Hepatocyte (in vitro differentiated cells): ENCODE measurements around the gene GID4.

ENCODE experiments used
- EZH2 ChIP-seq: fragments of 200-600 bp; sonication (generic); IDR thresholded peaks from 2 replicates; pipeline ENCODE4 v1.6.1; 2016; ENCODE audit warnings: antibody characterized with exemption, mild to moderate bottlenecking, borderline replicate concordance
- EZH2phosphoT487 ChIP-seq: fragments of 200-600 bp; sonication (generic); IDR thresholded peaks from one replicate; pipeline ENCODE4 v1.6.1; 2018; ENCODE audit warnings: antibody characterized with exemption, mild to moderate bottlenecking, low read depth, moderate library complexity; ENCODE audit not compliant: unreplicated experiment, severe bottlenecking
- TF ChIP-seq, protein P1 (sequence below): fragments of 200-600 bp; sonication (generic); IDR thresholded peaks from 2 replicates; pipeline ENCODE4 v1.5.1; 2016; ENCODE audit warnings: antibody characterized with exemption, mild to moderate bottlenecking; ENCODE audit not compliant: poor library complexity

DNA sequence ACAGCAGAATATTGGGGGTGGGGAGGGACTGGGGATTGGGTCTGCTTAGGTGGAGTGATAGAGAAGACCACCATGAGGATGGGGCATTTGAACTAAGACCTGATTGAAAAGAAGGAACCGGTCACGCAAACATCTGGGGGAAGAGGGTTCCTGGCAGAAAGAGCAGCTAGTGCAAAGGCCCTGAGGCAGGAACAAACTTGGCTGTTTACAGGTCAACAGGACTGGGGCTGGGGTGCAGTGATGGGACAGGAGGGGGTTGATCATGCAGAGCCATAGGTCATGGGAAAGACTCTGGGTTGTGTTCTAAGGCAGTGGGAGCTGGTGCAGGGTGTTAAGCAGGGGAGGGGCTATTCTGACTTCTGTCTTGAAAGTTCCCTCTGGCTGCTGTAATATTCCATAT, 50.4 kb downstream of the GID4 start:
- TF ChIP-seq, protein P1, sequence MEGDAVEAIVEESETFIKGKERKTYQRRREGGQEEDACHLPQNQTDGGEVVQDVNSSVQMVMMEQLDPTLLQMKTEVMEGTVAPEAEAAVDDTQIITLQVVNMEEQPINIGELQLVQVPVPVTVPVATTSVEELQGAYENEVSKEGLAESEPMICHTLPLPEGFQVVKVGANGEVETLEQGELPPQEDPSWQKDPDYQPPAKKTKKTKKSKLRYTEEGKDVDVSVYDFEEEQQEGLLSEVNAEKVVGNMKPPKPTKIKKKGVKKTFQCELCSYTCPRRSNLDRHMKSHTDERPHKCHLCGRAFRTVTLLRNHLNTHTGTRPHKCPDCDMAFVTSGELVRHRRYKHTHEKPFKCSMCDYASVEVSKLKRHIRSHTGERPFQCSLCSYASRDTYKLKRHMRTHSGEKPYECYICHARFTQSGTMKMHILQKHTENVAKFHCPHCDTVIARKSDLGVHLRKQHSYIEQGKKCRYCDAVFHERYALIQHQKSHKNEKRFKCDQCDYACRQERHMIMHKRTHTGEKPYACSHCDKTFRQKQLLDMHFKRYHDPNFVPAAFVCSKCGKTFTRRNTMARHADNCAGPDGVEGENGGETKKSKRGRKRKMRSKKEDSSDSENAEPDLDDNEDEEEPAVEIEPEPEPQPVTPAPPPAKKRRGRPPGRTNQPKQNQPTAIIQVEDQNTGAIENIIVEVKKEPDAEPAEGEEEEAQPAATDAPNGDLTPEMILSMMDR: no peak
- TF ChIP-seq EZH2 (no peak), EZH2phosphoT487 (no peak)
